Measurements from ENCODE around the gene POLR2E. TPM values are rescaled to one million over a fixed set of nuclear protein-coding genes. Genes with fewer than 3 reads are reported as not detected.
A peak's percentile ranks its signal among the peaks of the same experiment; 100 is the strongest.

POLR2E gene
- total and polyA plus RNA-seq, 9 of the 15 experiments (the other 6 are each of a cell fraction or from before 2014, with no cell fraction given) = 3.4 to 413 (median 244) TPM

- FAIRE-seq = peak; percentile 98
- H3K27me3 ChIP-seq (ENCODE audit: control insufficient read depth in 2 of 2, insufficient read depth in 2 of 2, low read length in 2 of 2) = no peaks in the 10 kb centered on the region
- WGBS (ENCODE audit: insufficient coverage, low coverage, missing lambda C conversion rate) = 0% methylated on average over 27 of the region's 27 CpGs
- in situ Hi-C loops (cut with MboI) (no loop called here), intact Hi-C loops (cut with micrococcal nuclease) (loop anchor here (2.0 to 5.0 kb wide), 3 partner anchors 20 to 62 kb away; partner anchors contain the start of genes GPX4, RNU6-2 and TMEM259)
- peak; percentile 68 for ATAC-seq
- peak overlapping the region; percentile 64 to 91 for H3K9ac ChIP-seq (ENCODE audit: insufficient read depth in 1 of 2, low read depth in 2 of 2, low read length in 2 of 2)
- peak overlapping the region; percentile 23; the same call in 1 of the 2 replicates for H2AFZ ChIP-seq (ENCODE audit: low read depth, low read length)
- H3K36me3 ChIP-seq (ENCODE audit: control insufficient read depth, insufficient read depth, low read length) = peaks cover 46% of the 10 kb centered on the region
- H3K79me2 ChIP-seq (ENCODE audit: control insufficient read depth, insufficient read depth, low read length) = peaks cover 35% of the 10 kb centered on the region
- peak overlapping the region; percentile 92 for H3K4me2 ChIP-seq (ENCODE audit: insufficient read depth, low read length)
- DNase-seq (ENCODE audit: extremely low read depth in 1 of 4, low spot score in 3 of 4) = peak; percentile 92 to 99 (median 96)
- peak overlapping the region; percentile 55 for H3K4me3 ChIP-seq
- H3K9me1 ChIP-seq (ENCODE audit: control insufficient read depth, insufficient read depth, low read length) = no peaks in the 10 kb centered on the region
- ChIA-PET CTCF (ENCODE audit: low intra/inter-chr PET ratio) (interaction anchor here (1.4 kb wide), 1 partner anchor 119 kb away, joined by 4 read pairs; no protein-coding TSS in a partner anchor), POLR2A (interaction anchor here (0.6 to 11.0 kb wide), 8 partner anchors 11 to 228 kb away, joined by 3 to 176 read pairs (median 4); partner anchors contain the start of genes ARHGAP45, CIRBP, CNN2 and RNU6-2)
- H3K9me3 ChIP-seq (replicated peaks; ENCODE audit: control insufficient read depth, insufficient read depth, low read depth, low read length) = no peaks in the 10 kb centered on the region
- H3K4me1 ChIP-seq (replicated peaks in 1 of 2; ENCODE audit: control insufficient read depth in 2 of 2, insufficient read depth in 2 of 2, low read length in 2 of 2) = peaks cover 39 to 76% of the 10 kb centered on the region in 2 experiments
- no peaks in the 10 kb centered on the region for H4K20me1 ChIP-seq (replicated peaks; ENCODE audit: control insufficient read depth, insufficient read depth, low read length)
- BruUV-seq (replicated peaks) = no TSS peak
- H3K27ac ChIP-seq (ENCODE audit: extremely low read depth, low read depth, low read length) = peak overlapping the region; percentile 72
- TF ChIP-seq HMG20A (CRISPR knock-in tag; conservative IDR thresholded peaks at IDR 0.05) (no peak), CEBPG (CRISPR knock-in tag; IDR thresholded peaks at IDR 0.05) (peak; percentile 43; the same call in 1 of the 2 replicates), CEBPG (tag; conservative IDR thresholded peaks at IDR 0.05 in 1 of 2, IDR thresholded peaks at IDR 0.05 in 1 of 2) (no peak), MCM2 (IDR thresholded peaks at IDR 0.05; ENCODE audit: low read depth) (no peak), HMG20B (CRISPR knock-in tag; IDR thresholded peaks at IDR 0.05) (no peak), MIER1 (IDR thresholded peaks at IDR 0.05; ENCODE audit: low read depth) (peak; percentile 38; the same call in 1 of the 2 replicates), NFIX (CRISPR knock-in tag; IDR thresholded peaks at IDR 0.05; ENCODE audit: low read depth) (no peak), PYGO2 (tag; IDR thresholded peaks at IDR 0.05) (no peak), ZNF740 (CRISPR knock-in tag; IDR thresholded peaks at IDR 0.05) (no peak), ZNF740 (tag; IDR thresholded peaks at IDR 0.05) (no peak), ETS1 (conservative IDR thresholded peaks at IDR 0.05; ENCODE audit: control insufficient read depth, low read depth, low read length) (peak; percentile 82; the same call in 1 of the 2 replicates), EHMT2 (IDR thresholded peaks at IDR 0.05) (no peak), MTA3 (IDR thresholded peaks at IDR 0.05; ENCODE audit: borderline replicate concordance) (0 out of 2 replicates have a peak, but pooled peaks have one; percentile 76), CUX1 (CRISPR knock-in tag; IDR thresholded peaks at IDR 0.05) (no peak)
These were observed 54.5 kb downstream of the POLR2E start for GRCh38 chr19:1040476-1041271.

All from K562 (cell line).